Measurements from ENCODE around the gene CPNE2.

The CPNE2 gene

GRCh38 chr16:57145046-57146021 is 53.0 kb downstream of the CPNE2 start:
- DNase-seq (ENCODE audit: low read depth): no peak

- no peak for DNase-seq (ENCODE audit: low read depth)
Measured at GRCh38 chr16:57146040-57146647, 53.8 kb downstream of the CPNE2 start.

- DNase-seq (ENCODE audit: low read depth): no peak
Measured at GRCh38 chr16:57146735-57147134, 54.4 kb downstream of the CPNE2 start.

- no peak for DNase-seq (ENCODE audit: low read depth)
Measured at GRCh38 chr16:57147381-57148221, 55.2 kb downstream of the CPNE2 start.

GRCh38 chr16:57148481-57148880 is 56.1 kb downstream of the CPNE2 start:
- no peak for DNase-seq (ENCODE audit: low read depth)

- no peak for DNase-seq (ENCODE audit: low read depth)
Measured at GRCh38 chr16:57149391-57149790, 57.0 kb downstream of the CPNE2 start.

GRCh38 chr16:57150682-57151330 is 58.4 kb downstream of the CPNE2 start:
- no peak for DNase-seq (ENCODE audit: low read depth)

- no peak for DNase-seq (ENCODE audit: low read depth)
Measured at GRCh38 chr16:57151369-57151768, 59.0 kb downstream of the CPNE2 start.

- DNase-seq (ENCODE audit: low read depth): no peak
Measured at GRCh38 chr16:57152096-57153093, 60.0 kb downstream of the CPNE2 start.

GRCh38 chr16:57153841-57154240 is 61.5 kb downstream of the CPNE2 start:
- no peak for DNase-seq (ENCODE audit: low read depth)

- no peak for DNase-seq (ENCODE audit: low read depth)
Measured at GRCh38 chr16:57155702-57156350, 63.4 kb downstream of the CPNE2 start.

- no peak for DNase-seq (ENCODE audit: low read depth)
Measured at GRCh38 chr16:57156351-57156703, 63.9 kb downstream of the CPNE2 start.

GRCh38 chr16:57157533-57157932 is 65.2 kb downstream of the CPNE2 start:
- no peak for DNase-seq (ENCODE audit: low read depth)

- DNase-seq (ENCODE audit: low read depth): no peak
Measured at GRCh38 chr16:57159447-57159846, 67.1 kb downstream of the CPNE2 start.

- no peak for DNase-seq (ENCODE audit: low read depth)
Measured at GRCh38 chr16:57163842-57164241, 71.5 kb downstream of the CPNE2 start.

GRCh38 chr16:57165483-57165882 is 73.1 kb downstream of the CPNE2 start:
- no peak for DNase-seq (ENCODE audit: low read depth)

- DNase-seq (ENCODE audit: low read depth): no peak
Measured at GRCh38 chr16:57165938-57166337, 73.6 kb downstream of the CPNE2 start.

GRCh38 chr16:57166451-57166850 is 74.1 kb downstream of the CPNE2 start:
- DNase-seq (ENCODE audit: low read depth): no peak

GRCh38 chr16:57166951-57167350 is 74.6 kb downstream of the CPNE2 start:
- no peak for DNase-seq (ENCODE audit: low read depth)

- DNase-seq (ENCODE audit: low read depth): no peak
Measured at GRCh38 chr16:57167538-57167937, 75.2 kb downstream of the CPNE2 start.

Measured in activated T-cell treated with anti-CD3 and anti-CD28 coated beads for 1 hour (primary cell).